Peyer's patch (tissue), 4 donors: ENCODE data around the gene AGAP3.

Source experiments
- POLR2A ChIP-seq, 2 donors: fragments of 450-650 bp; IDR thresholded peaks; one replicate each; pipeline ENCODE4 v1.5.1; 2017; ENCODE audit warnings: antibody characterized with exemption in 2 of 2, mild to moderate bottlenecking in 2 of 2, moderate library complexity in 2 of 2
- TF ChIP-seq, protein P1 (sequence below), 6 experiments: fragments of 450-650 bp in 4 of 6; fragments of 200-600 bp in 2 of 6; sonication (generic) in 1 of 6; IDR thresholded peaks; one replicate each; pipeline ENCODE4 v1.5.1; 2017 to 2019; ENCODE audit warnings: antibody characterized with exemption in 6 of 6, mild to moderate bottlenecking in 3 of 6, moderate library complexity in 1 of 6

DNA sequence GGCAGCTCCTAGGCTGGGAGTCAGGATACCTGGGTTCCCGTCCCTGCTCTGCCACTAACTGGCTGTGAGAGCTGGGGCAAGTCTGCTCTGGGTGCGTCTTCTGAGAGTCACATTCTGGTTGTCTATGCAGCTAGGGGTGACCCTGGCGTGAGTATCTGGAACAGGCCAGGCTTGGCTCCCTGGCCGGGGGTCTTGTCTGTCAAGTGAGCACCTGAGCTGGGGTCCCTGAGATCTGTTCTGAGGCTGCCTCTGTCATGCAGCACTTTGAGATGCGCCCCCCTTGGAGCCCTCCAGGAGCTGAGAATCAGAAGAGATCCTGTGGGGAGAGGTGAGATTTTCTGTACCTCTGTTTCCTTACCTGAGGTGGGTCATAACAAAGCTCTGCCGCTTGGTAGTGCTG, 7.5 kb downstream of the AGAP3 start:
- TF ChIP-seq, protein P1, sequence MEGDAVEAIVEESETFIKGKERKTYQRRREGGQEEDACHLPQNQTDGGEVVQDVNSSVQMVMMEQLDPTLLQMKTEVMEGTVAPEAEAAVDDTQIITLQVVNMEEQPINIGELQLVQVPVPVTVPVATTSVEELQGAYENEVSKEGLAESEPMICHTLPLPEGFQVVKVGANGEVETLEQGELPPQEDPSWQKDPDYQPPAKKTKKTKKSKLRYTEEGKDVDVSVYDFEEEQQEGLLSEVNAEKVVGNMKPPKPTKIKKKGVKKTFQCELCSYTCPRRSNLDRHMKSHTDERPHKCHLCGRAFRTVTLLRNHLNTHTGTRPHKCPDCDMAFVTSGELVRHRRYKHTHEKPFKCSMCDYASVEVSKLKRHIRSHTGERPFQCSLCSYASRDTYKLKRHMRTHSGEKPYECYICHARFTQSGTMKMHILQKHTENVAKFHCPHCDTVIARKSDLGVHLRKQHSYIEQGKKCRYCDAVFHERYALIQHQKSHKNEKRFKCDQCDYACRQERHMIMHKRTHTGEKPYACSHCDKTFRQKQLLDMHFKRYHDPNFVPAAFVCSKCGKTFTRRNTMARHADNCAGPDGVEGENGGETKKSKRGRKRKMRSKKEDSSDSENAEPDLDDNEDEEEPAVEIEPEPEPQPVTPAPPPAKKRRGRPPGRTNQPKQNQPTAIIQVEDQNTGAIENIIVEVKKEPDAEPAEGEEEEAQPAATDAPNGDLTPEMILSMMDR (IDR thresholded peaks at IDR 0.05) = no peak
- no peak for TF ChIP-seq POLR2A (IDR thresholded peaks at IDR 0.05)
